ENCODE measurements around the gene GDF9.

Gene GDF9

GRCh38 chr5:132812123-132812765, 54.0 kb downstream of the GDF9 start:
- DNase-seq: peak in 1 of 42 donors; percentile 21
- intact Hi-C loops (cut with DNase I): loop anchor here (5.0 kb wide), 1 partner anchor 35 kb away; the partner anchor contains the start of gene SEPTIN8

Data from head of caudate nucleus (tissue), 42 donors.